Hepatocyte (in vitro differentiated cells): ENCODE results near the gene CBY2. TPM values are rescaled to one million over a fixed set of nuclear protein-coding genes. Genes with fewer than 3 reads are reported as not detected.

Experiments
- DNase-seq: peaks from one replicate; pipeline ENCODE4 v3.0.0-alpha.2; 2016; ENCODE audit warnings: low spot score
- H2AFZ ChIP-seq: fragments of 200-600 bp; sonication (generic); 2 replicates; pipeline ENCODE4 v1.6.0; 2016; ENCODE audit warnings: antibody characterized with exemption, mild to moderate bottlenecking
- H3K27ac ChIP-seq: fragments of 200-600 bp; sonication (generic); 2 replicates; pipeline ENCODE4 v1.5.1; 2016; ENCODE audit warnings: mild to moderate bottlenecking
- H3K27me3 ChIP-seq: fragments of 200-600 bp; sonication (generic); 2 replicates; pipeline ENCODE4 v1.6.1; 2016
- H3K36me3 ChIP-seq: fragments of 200-600 bp; sonication (generic); replicated peaks from 2 replicates; pipeline ENCODE4 v1.5.1; 2016; ENCODE audit warnings: low read depth; ENCODE audit not compliant: insufficient read depth
- H3K4me1 ChIP-seq: fragments of 200-600 bp; sonication (generic); 2 replicates; pipeline ENCODE4 v1.5.1; 2016; ENCODE audit warnings: mild to moderate bottlenecking, moderate library complexity; ENCODE audit not compliant: insufficient read depth
- H3K4me2 ChIP-seq: fragments of 200-600 bp; sonication (generic); 2 replicates; pipeline ENCODE4 v1.6.0; 2016
- H3K4me3 ChIP-seq: fragments of 200-600 bp; sonication (generic); 2 replicates; pipeline ENCODE4 v1.5.1; 2016; ENCODE audit warnings: mild to moderate bottlenecking
- H3K79me2 ChIP-seq: fragments of 200-600 bp; sonication (generic); 2 replicates; pipeline ENCODE4 v1.6.0; 2017; ENCODE audit warnings: mild to moderate bottlenecking
- H3K9me2 ChIP-seq: fragments of 200-600 bp; sonication (generic); replicated peaks from 2 replicates; pipeline ENCODE4 v1.6.0; 2017; ENCODE audit warnings: mild to moderate bottlenecking; ENCODE audit not compliant: insufficient read depth
- H3K9me3 ChIP-seq: fragments of 200-600 bp; sonication (generic); 2 replicates; pipeline ENCODE4 v1.5.1; 2016; ENCODE audit warnings: low read depth, mild to moderate bottlenecking
- H4K20me1 ChIP-seq: fragments of 200-600 bp; sonication (generic); 2 replicates; pipeline ENCODE4 v1.6.0; 2016; ENCODE audit warnings: mild to moderate bottlenecking; ENCODE audit not compliant: insufficient read depth, poor library complexity, severe bottlenecking
- CTCF ChIP-seq: fragments of 200-600 bp; sonication (generic); IDR thresholded peaks from 2 replicates; pipeline ENCODE4 v1.5.1; 2016; ENCODE audit warnings: antibody characterized with exemption, mild to moderate bottlenecking; ENCODE audit not compliant: poor library complexity
- EZH2 ChIP-seq: fragments of 200-600 bp; sonication (generic); IDR thresholded peaks from 2 replicates; pipeline ENCODE4 v1.6.1; 2016; ENCODE audit warnings: antibody characterized with exemption, mild to moderate bottlenecking, borderline replicate concordance
- EZH2phosphoT487 ChIP-seq: fragments of 200-600 bp; sonication (generic); IDR thresholded peaks from one replicate; pipeline ENCODE4 v1.6.1; 2018; ENCODE audit warnings: antibody characterized with exemption, mild to moderate bottlenecking, low read depth, moderate library complexity; ENCODE audit not compliant: unreplicated experiment, severe bottlenecking
- WGBS: methylation state at CpG from one replicate; pipeline ENCODE4 v1.1.6; 2016; ENCODE audit warnings: low lambda C conversion rate; ENCODE audit errors: missing lambda C conversion rate; 5-methylcytosine and 5-hydroxymethylcytosine counted together
- polyA plus RNA-seq: library from polyadenylated mRNA; unstranded; fragments of >200 nt; fragmentation: Nextera tagmentation; extraction: Ambion mirVana; gene quantifications from 2 replicates; pipeline ENCODE4 v1.2.1, GENCODE V29; 2016
- total RNA-seq: library from RNA; depleted of rRNA; stranded (reverse); fragments of >200 nt; gene quantifications from 2 replicates; pipeline ENCODE4 v1.2.3, GENCODE V29; 2014

CBY2 gene
- total and polyA plus RNA-seq, 2 experiments from 2014 or later = not detected

DNA sequence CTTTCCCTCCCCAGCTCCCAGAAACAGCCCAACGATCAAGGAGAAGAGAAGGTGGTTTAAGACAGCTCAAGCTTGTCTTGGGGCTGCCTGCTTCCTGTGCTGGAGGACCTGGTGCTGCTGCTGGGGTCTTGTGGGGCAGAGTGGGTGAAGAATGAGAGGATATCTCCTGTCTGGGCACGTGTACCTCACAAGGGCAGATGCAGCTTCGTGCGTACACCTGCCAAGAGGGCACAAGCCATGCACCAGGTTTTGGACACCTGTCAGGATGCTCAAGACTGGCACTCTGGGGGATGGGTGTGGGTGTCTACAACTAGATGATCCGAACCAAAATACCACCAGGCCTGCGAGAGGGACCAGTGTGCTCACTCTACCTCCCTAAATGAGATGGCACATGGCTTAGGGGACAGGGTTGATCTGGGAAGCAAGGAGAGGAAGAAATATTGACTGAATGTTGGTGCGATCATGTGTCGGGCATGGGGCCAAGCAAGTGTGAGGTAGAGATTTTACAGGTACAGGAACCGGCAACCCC is 2.2 kb downstream of the CBY2 start:
- Histone ChIP-seq H3K27me3 (no peaks in the 10 kb centered on the region), H3K4me1 (no peaks in the 10 kb centered on the region), H3K79me2 (no peaks in the 10 kb centered on the region), H3K36me3 (no peaks in the 10 kb centered on the region), H4K20me1 (no peaks in the 10 kb centered on the region), H3K4me2 (no peak overlapping the region), H3K9me3 (no peaks in the 10 kb centered on the region), H3K27ac (no peak overlapping the region), H2AFZ (no peak overlapping the region), H3K9me2 (no peaks in the 10 kb centered on the region), H3K4me3 (no peak overlapping the region)
- TF ChIP-seq EZH2 (no peak), CTCF (no peak), EZH2phosphoT487 (no peak)
- DNase-seq = no peak
- WGBS = 92% methylated on average over 9 of the region's 9 CpGs

DNA sequence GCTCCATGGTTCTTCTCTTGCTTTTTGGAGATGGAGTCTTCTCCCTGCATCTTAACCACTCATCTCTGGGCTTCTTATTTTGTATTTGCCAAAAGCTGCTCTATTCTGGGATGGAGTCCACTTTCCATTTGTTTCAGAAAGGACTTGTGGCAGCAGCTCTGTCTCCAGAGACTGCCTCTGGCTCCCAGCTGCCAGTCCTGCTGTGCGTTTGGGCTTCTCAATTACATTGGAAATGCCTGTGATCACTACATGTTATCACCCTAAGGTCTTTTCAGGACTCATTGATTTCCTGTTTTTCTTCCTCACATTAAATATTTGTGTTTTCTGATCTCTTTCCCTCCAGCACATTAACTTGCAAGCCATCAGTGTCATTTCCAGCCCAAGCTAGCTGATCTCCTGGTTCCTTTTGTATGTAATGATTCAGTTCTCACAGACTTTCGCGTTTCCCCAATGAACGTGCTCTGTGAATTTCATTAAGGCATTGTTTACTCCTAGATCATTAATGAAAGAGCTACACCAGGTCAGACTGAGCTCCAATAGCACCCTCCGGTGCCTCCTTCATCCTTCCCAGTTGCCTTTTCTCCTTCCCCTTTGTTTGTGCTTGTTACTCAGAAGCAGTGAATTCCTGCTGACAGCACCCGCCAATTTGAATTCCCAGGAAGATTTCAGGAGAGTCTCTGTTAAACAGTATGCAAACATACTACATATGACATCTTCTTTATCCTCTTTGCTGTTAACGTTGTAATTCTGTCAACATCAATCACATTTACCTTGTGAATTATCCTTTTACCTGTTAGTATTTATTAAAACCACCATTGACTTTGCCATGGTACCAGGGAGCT is 3.0 kb downstream of the CBY2 start:
- Histone ChIP-seq H3K9me2 (no peaks in the 10 kb centered on the region), H4K20me1 (no peaks in the 10 kb centered on the region), H3K4me2 (no peak overlapping the region), H3K27me3 (no peaks in the 10 kb centered on the region), H2AFZ (no peak overlapping the region), H3K4me1 (no peaks in the 10 kb centered on the region), H3K79me2 (no peaks in the 10 kb centered on the region), H3K4me3 (no peak overlapping the region), H3K36me3 (no peaks in the 10 kb centered on the region), H3K27ac (no peak overlapping the region), H3K9me3 (no peaks in the 10 kb centered on the region)
- TF ChIP-seq CTCF (no peak), EZH2phosphoT487 (no peak), EZH2 (no peak)
- DNase-seq = no peak
- WGBS = 55% methylated on average over 7 of the region's 7 CpGs

DNA sequence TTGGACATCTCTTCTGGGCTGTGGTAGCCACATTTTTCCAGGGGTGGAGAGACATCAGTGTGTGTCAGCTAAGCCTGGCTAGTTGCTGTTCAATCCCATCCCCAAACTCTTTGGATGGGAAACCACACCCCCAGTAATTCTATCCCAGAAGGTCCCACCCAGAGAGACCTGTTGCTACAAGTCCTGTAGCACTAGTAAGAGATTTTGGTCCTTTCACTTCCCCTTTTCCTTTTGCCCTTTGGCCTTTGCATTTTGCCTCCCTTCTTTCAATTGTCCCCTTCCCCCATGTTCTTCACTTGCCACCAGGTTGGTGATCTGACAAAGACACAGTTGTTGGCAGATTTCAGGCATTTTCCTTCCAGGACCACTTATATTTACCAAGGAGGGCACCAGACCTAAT is 3.8 kb downstream of the CBY2 start:
- Histone ChIP-seq H3K27ac (no peak overlapping the region), H3K9me3 (no peaks in the 10 kb centered on the region), H3K79me2 (no peaks in the 10 kb centered on the region), H3K27me3 (no peaks in the 10 kb centered on the region), H4K20me1 (no peaks in the 10 kb centered on the region), H3K36me3 (no peaks in the 10 kb centered on the region), H3K4me3 (no peak overlapping the region), H3K4me1 (no peaks in the 10 kb centered on the region), H3K4me2 (no peak overlapping the region), H3K9me2 (no peaks in the 10 kb centered on the region), H2AFZ (no peak overlapping the region)
- DNase-seq = no peak
- TF ChIP-seq EZH2phosphoT487 (no peak), EZH2 (no peak), CTCF (no peak)
